ENCODE data around the gene CPA1. TPM values are rescaled to one million over a fixed set of nuclear protein-coding genes. Genes with fewer than 3 reads are reported as not detected.

Gene CPA1
- total RNA-seq, 1 experiment from 2014 or later = not detected

- H3K23me2 ChIP-seq (ENCODE audit: insufficient read length, low read depth, low read length, poor library complexity, severe bottlenecking) = no peaks in the 10 kb centered on the region
- Mint-ChIP-seq H3K4me3 (no peak overlapping the region; a peak in 1 of 5 replicates), H3K4me1 (peaks cover 25 to 33% of the 10 kb centered on the region in 2 experiments), H3K36me3 (ENCODE audit: insufficient read depth in 1 of 3, low read depth in 3 of 3) (peaks cover 0 to 4% (median 0%) of the 10 kb centered on the region in 3 experiments; a peak in 3 of 7 replicates), H3K27ac (no peak overlapping the region; a peak in 1 of 7 replicates), H3K27me3 (ENCODE audit: low read depth) (no peaks in the 10 kb centered on the region), H3K9me3 (peaks cover 3 to 5% of the 10 kb centered on the region in 2 experiments; a peak in 3 of 5 replicates)
- no peak overlapping the region for H3K56ac ChIP-seq (ENCODE audit: insufficient read length, low read depth, low read length)
- DNase-seq = no peak
- no peak overlapping the region for H3K9ac ChIP-seq (ENCODE audit: extremely low read depth, insufficient read length, low read length)
- WGBS (ENCODE audit: extremely low coverage, insufficient read length, low lambda C conversion rate) = no CpG with 5 or more reads among the region's 3 CpGs
- H3K27ac ChIP-seq (ENCODE audit: insufficient read length, low read depth, low read length) = no peak overlapping the region
- no peak overlapping the region for H4K5ac ChIP-seq (ENCODE audit: insufficient read length, low read depth, low read length)
- H2AK5ac ChIP-seq (ENCODE audit: insufficient read length, low read length) = no peak overlapping the region
- H3K4me1 ChIP-seq (ENCODE audit: insufficient read depth, low read length) = no peaks in the 10 kb centered on the region; the same call in 1 of the 2 replicates
- no peaks in the 10 kb centered on the region for H4K20me1 ChIP-seq (ENCODE audit: control insufficient read depth, insufficient read depth, insufficient read length)
- no peaks in the 10 kb centered on the region for H3K27me3 ChIP-seq (ENCODE audit: insufficient read depth, low read length)
- no peak overlapping the region for H3K4me2 ChIP-seq (ENCODE audit: insufficient read depth, insufficient read length, low read length)
- H3K4ac ChIP-seq (ENCODE audit: low read depth, low read length) = no peak overlapping the region
- H2BK5ac ChIP-seq (ENCODE audit: insufficient read length, low read length) = no peak overlapping the region
- H2BK12ac ChIP-seq (ENCODE audit: insufficient read length, low read depth, low read length) = no peak overlapping the region
- no peak for TF ChIP-seq CTCF (conservative IDR thresholded peaks at IDR 0.05)
- no peak overlapping the region for H4K91ac ChIP-seq (ENCODE audit: insufficient read length, low read depth, low read length)
- no peak overlapping the region for H2BK15ac ChIP-seq (ENCODE audit: low read depth, low read length)
- H2BK120ac ChIP-seq (ENCODE audit: low read depth, low read length, poor library complexity, severe bottlenecking) = no peak overlapping the region
- no peak overlapping the region for H2AFZ ChIP-seq (ENCODE audit: low read length)
- H3K9me3 ChIP-seq (ENCODE audit: control insufficient read depth, low read depth, low read length) = no peaks in the 10 kb centered on the region
- no peaks in the 10 kb centered on the region for H3K79me2 ChIP-seq (ENCODE audit: insufficient read depth, low read length)
- no peak overlapping the region for H3K23ac ChIP-seq (ENCODE audit: insufficient read length, low read depth, low read length)
- H4K8ac ChIP-seq (replicated peaks; ENCODE audit: insufficient read length, low read depth, low read length) = no peak overlapping the region
- H2BK20ac ChIP-seq (ENCODE audit: low read depth, low read length, poor library complexity, severe bottlenecking) = no peak overlapping the region
- H3K18ac ChIP-seq (ENCODE audit: insufficient read length, low read depth, low read length) = no peak overlapping the region
- no peak overlapping the region for H3K14ac ChIP-seq (ENCODE audit: insufficient read depth, low read length)
- no peaks in the 10 kb centered on the region for H3K79me1 ChIP-seq (ENCODE audit: insufficient read depth, low read depth, low read length, poor library complexity, severe bottlenecking)
- no peak overlapping the region for H3T11ph ChIP-seq (ENCODE audit: low read length)
Observed at GRCh38 chr7:130369831-130370550, 10.3 kb upstream of the CPA1 start.
